NCI-H446 treated with DMSO at 0.1 percent for 48 hours (cell line): ENCODE data around the gene ZP2.
A peak's percentile ranks its signal among the peaks of the same experiment; 100 is the strongest.
"Not testable (repeated sequence)": the region's sequence is repeated elsewhere in the genome, so short reads cannot be mapped to it uniquely, and the experiment has no call there.

ENCODE experiments used
- DNase-seq: peaks from one replicate; lab custom pipeline; 2025; lab: John Stamatoyannopoulos, UW

ZP2 gene

GRCh38 chr16:21211486-21211885 lies at the start of gene ZP2:
Gene ZP2 (minus strand): TSS chr16:21211574. CDS start chr16:21211547, 27 bp downstream.
- no peak for DNase-seq

DNA sequence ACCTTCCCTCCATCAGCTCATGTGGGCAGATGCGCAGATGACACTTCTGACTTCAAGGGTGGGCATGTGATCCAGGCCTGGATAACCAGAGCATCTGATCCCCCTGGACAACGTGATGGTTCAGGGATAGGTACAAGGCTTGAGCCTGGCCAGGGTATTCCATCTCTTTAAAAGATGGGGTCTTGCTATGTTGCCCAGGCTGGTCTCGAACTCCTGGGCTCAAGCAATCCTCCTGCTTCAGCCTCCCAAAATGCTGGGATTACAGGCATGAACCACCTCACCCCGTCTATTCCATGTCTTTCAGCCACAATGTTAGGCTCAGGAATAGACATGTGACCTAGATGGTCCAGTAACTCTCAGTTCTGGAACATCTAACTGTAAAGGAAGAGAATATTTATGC lies 45.9 kb upstream of the ZP2 start:
- DNase-seq = no peak

DNA sequence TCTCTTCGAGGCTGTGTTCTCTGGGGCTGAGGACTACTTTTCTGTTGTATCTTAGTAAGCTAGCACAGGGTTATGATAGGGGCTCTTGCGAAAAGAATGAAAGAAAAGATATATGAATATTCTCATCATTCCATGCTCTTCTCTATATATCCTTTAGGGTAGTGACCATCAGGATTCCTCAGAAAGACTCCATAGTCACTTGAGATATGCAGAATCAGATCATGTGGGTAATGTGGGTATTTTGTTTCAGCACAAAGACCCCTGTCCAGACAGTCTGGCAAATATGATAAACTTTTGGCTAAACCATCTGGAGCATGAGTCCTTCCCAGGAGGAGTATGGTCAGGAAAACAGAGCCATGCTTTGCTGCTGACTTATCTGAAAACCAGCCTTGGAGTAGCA lies 45.3 kb upstream of the ZP2 start:
- no peak for DNase-seq

DNA sequence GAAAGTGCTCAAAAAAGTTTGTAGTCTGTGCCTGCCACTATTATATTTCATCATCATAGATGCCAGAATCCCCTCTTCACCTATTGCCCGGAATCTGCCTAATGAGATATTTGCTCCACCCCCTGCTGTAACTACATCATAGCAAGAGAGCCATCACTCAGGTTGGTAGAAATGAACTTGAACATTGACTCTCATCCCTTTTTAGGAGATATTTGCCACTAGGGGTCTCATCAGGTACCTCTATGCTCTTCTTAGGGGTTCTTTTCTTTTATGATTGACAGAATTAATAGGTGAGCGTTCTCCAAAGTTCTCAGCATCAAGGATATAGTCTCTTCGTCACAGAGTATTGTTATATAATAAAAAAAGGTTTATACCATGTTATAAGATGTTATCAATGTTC lies 42.1 kb upstream of the ZP2 start:
- no peak for DNase-seq

DNA sequence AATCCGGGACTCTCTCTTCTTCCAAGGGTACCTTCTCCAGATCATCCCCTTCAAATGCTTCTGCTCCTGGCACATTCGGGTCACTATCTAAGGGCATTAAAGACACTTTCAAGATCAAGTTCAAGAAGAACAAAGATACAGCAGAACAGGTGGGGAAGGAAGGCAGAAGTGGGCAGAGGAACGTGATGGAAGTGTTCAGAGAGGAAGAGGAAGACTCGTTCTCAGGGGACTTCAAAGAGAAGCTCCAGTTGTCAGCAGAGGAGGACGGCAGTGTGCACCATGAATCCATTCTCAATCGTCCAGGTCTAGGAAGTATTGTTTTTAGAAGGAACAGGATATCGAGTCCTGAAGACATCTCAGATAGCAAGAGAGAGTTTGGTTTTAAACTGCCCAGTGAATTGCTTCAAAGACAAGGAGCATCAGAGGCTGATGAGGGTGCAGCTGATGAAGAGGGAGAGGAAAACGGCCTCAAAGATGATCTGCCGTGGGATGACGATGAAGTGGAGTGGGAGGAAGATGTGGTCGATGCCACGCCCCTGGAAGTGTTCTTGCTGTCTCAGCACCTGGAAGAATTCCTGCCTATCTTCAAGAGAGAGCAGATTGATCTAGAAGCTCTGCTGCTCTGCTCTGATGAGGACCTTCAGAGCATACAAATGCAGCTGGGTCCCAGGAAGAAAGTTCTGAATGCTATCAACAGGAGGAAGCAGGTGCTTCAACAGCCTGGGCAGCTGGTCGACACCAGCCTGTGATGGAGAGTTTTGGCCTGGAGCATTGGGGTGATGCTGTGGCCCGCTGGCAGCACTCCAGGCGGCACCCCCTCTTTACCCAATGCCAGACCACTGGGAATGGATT lies 38.9 kb upstream of the ZP2 start:
- no peak for DNase-seq

GRCh38 chr16:21248179-21248578 lies 36.8 kb upstream of the ZP2 start:
- DNase-seq = not testable (repeated sequence)

DNA sequence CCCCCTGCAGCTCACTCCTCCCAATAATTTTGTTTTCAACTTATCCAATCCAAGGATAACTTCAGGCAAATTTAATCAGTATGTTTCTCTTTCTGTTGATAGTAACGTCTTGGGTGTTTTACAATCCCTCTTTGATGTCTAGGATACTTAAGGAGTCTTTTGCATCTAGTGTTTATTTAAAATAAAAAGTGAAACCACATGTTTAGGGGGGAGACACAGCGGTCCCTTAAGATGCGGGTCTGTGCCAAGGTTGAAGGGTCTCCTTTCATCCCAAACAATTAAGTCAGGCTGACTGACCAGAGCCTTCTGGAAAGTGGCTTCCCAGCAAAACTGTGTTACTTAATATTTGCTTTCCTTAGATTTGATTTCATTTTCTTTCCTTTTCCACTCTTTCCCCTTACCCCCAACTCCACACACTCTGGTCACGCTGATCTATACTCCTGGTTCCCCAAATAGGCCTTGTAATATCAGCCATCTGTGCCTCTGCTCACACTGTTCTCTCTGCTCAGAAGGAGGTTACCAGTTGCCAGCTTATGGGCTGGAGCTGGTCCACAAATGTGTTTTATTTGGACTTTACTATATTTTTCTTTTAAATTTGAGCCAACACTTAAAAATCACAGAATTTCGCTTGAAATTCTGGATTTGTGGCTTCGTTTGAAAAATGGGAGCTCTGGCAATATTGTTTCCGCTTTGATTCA lies 33.3 kb upstream of the ZP2 start:
- DNase-seq = no peak

GRCh38 chr16:21242756-21243155 lies 31.4 kb upstream of the ZP2 start:
- no peak for DNase-seq

DNA sequence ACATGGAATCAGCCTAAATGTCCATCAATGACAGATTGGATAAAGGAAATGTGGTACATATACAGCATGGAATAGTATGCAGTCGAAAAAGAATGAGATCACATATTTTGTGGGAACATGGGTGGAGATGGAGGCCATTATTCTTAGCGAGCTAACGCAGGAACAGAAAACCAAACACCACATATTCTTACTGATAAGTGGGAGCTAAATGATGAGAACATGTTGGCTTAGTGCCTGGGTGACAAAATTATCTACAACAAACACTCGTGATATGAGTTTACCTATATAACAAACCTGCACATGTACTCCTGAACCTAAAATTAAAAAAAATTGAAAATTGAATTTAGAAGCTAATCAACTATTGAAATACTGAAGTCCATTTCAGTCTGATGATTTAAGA lies 28.3 kb upstream of the ZP2 start:
- no peak for DNase-seq

GRCh38 chr16:21236831-21237230 lies 25.5 kb upstream of the ZP2 start:
- DNase-seq = no peak

- no peak for DNase-seq
These were observed 23.8 kb upstream of the ZP2 start for GRCh38 chr16:21235199-21235585.

GRCh38 chr16:21233521-21234150 lies 22.3 kb upstream of the ZP2 start, which contains the start of gene ANKS4B:
Gene ANKS4B (plus strand): TSS chr16:21233699. CDS start chr16:21233738, 39 bp downstream.
- no peak for DNase-seq

GRCh38 chr16:21233045-21233520 lies 21.7 kb upstream of the ZP2 start:
- DNase-seq = no peak

DNA sequence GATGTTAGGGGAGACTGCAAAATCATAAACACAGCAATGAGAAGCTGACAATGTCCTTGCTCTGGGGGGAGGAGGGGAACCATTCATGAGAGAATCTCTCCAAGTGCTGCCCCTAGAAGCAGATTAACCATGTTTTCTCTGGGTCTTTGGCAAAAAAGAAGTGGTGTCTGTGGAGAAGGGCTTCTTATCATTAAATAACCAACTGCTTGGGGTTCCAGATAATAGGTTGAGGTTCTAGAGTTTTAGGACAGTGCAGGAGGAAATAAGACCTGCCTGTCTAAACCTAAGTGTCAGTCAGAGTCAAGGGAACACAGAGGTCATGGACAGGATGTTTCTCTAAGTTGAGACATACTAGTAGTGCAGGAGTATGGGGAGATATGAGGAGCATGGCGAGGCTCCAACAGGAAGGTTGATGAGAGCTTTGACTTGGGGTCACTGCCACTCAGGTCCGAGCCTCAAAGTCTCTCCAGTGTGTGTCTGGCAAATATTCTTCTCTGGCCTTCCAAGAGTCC lies 17.0 kb upstream of the ZP2 start:
- no peak for DNase-seq

DNA sequence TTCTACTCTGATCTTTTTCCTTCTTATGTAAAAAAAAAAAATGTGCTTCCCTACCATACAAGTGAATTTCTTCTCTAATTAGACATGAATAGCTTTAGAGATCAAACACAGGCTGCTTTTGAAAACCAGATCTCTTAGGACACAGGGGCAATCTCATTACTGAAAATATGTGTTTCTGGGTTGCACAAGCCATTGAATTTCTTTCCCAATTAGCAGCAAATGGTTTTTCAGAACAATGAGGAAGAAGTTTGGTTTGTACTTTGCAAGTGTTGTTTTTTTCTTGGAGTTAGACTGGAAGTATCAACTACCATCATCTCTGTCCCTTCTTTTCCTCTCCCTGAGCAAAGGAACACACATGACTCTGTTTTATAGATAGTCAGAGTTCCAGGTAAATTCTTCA lies 16.5 kb upstream of the ZP2 start:
- no peak for DNase-seq

- DNase-seq = peak; percentile 65
These were observed 15.4 kb upstream of the ZP2 start for GRCh38 chr16:21226749-21227148.

DNA sequence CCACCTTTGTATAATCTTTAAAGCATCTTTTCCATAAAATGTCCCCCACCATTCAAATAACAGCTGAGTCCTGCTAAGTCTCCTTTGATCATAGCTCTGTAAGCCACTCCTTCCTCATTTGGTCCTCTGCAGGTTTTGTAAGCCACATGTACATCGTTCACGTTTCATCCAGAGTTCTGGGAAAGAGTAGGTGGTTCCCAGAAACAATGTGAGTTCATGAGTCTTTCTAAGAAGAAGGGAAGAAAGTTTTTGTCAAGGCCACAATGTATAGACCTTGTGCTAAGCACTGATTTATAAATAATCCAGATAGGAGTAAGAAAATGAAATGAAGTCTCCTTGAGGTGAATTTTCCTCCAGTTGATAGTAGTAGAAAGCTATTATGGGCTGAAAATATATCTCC lies 13.4 kb upstream of the ZP2 start:
- no peak for DNase-seq

DNA sequence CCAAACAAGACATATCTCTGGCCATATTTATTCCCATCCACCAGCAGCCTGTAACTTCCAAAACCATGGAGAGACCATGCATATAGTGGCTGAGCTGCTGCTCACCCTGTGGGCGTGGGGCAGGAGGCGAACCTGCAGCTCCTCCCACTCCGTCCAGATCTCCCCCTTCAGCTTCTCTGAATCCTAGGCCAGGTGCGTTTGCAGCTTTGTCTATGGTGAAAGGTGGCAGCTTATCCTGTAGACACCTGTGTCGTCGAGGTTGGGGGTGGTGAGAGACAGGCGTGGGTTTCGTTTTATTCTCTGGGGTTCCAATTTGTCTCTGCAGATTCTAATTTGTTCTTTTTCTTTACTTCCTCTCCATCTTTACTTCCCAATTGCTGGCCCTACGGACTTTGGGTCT lies 12.4 kb upstream of the ZP2 start:
- no peak for DNase-seq

- DNase-seq = no peak
These were observed 11.3 kb upstream of the ZP2 start for GRCh38 chr16:21222495-21223337.

DNA sequence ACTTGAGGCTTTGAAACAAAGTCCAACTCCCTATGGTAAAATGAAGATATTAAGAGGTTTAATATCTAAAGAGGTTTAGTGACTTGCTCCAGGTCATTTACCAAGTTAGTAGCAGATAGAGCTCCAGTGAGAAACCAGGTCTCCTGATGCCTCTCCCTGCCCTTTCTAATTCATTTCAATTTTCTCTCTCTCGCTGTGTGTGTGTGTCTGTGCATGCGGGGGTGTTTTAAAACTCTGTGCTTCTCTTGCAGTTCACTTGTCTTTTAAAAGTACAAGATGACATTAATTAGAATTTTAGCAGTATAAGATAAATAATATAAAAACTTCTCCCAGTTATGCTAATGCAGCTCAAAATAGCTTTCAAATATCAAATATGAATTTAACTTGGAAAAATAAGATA lies 8.2 kb upstream of the ZP2 start:
- no peak for DNase-seq

- DNase-seq = no peak
These were observed 6.8 kb upstream of the ZP2 start for GRCh38 chr16:21218153-21218552.

GRCh38 chr16:21217121-21217520 lies 5.7 kb upstream of the ZP2 start:
- DNase-seq = no peak
